GM12872 (cell line): ENCODE measurements around the gene ANKRD40.

Source experiments
- TF ChIP-seq, protein P1 (sequence below): IDR thresholded peaks from 3 replicates; pipeline ENCODE4 v1.5.1; 2011; ENCODE audit warnings: low read depth, mild to moderate bottlenecking, low read length, moderate library complexity; ENCODE audit not compliant: insufficient read depth

The ANKRD40 gene

DNA sequence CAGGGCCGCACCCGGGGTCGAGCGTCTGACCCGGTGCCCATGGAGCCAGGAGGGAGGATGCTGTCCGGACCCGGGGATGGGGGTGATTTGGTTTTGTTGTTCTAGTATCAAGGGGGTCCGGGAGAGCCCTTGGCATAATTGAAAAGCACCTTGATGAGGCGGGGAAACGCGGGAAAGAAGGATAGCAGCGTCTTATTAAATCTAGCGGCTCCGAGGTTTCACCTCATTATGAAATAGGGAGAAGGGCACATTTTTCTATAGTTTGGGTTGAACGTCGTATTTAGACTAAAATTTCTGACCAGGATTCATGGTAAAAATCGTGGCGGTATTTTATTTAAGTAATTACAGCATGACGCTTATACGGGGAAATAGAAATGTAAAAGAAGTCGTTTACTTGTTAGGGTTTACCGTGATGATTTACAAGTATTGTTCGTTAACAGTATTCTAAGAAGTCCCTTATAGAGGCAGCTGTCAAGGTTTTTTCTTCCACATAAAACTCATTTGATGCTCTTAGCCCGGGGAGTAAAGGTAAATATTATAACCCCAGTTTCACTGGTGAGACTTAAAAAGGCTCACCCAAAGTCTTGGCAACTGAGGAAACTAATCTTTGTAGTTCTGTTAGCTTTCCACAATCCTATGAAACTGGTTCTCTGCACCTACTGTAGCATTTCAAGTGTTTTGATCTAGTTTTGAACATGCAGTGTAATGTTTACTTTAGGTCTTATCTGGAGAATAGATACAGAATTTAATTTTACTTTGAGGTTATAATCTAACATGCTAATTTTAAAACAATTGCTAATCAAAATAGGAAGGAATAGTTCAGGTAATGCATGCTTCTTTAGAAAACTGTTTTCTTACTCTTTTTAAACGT lies 12.4 kb upstream of the ANKRD40 start:
- TF ChIP-seq, protein P1, sequence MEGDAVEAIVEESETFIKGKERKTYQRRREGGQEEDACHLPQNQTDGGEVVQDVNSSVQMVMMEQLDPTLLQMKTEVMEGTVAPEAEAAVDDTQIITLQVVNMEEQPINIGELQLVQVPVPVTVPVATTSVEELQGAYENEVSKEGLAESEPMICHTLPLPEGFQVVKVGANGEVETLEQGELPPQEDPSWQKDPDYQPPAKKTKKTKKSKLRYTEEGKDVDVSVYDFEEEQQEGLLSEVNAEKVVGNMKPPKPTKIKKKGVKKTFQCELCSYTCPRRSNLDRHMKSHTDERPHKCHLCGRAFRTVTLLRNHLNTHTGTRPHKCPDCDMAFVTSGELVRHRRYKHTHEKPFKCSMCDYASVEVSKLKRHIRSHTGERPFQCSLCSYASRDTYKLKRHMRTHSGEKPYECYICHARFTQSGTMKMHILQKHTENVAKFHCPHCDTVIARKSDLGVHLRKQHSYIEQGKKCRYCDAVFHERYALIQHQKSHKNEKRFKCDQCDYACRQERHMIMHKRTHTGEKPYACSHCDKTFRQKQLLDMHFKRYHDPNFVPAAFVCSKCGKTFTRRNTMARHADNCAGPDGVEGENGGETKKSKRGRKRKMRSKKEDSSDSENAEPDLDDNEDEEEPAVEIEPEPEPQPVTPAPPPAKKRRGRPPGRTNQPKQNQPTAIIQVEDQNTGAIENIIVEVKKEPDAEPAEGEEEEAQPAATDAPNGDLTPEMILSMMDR: no peak

DNA sequence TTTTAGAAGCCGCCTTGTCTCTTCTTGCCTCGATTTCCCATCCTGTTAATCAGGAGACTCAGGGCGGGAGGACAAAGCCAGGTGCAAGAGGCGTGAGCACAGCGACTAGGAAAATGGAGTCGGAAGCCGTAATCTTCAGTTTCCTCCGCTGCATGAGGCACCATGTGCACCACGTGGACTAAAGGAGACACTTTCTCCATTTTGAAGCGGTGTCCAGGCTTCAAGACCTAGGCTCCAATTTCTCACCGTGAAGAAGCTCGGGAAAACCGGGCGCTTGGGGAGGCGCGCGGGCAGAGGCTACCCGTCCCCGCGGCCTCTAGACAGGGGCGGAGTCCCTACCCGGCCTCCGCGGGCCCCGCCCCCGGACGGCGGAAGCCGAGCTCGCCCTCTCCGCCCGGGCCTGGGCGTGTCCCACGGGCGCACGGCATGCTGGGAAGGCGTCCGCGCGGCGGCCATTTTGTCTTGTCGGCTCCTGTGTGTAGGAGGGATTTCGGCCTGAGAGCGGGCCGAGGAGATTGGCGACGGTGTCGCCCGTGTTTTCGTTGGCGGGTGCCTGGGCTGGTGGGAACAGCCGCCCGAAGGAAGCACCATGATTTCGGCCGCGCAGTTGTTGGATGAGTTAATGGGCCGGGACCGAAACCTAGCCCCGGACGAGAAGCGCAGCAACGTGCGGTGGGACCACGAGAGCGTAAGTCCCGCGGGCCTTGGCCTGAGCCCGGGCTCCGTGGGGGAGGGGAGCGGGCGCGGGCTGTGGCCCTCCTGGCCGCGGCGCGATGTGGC lies 11.6 kb upstream of the ANKRD40 start, which contains the start of gene LUC7L3:
Gene LUC7L3, plus strand, starts transcription at position 460 of the 780 bp plus-strand sequence. Its CDS starts 130 bp downstream, at position 590.
- TF ChIP-seq, protein P1: no peak

DNA sequence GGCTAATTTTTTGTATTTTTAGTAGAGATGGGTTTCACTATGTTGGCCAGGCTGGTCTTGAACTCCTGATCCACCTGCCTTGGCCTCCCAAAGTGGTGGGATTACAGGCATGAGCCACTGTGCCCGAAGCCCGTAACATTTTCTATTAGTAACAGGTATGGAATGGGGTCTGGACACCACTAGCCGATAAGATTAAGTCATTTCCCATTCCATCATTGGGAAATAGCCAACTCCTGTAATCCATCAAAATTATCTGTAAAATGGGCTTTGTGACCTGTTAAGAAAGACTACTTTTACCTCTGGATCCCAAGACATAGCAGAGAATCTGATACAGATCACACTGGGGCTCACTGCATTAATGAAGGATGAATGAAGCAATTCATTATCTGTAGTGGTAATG lies 7.8 kb upstream of the ANKRD40 start:
- TF ChIP-seq, protein P1: no peak

DNA sequence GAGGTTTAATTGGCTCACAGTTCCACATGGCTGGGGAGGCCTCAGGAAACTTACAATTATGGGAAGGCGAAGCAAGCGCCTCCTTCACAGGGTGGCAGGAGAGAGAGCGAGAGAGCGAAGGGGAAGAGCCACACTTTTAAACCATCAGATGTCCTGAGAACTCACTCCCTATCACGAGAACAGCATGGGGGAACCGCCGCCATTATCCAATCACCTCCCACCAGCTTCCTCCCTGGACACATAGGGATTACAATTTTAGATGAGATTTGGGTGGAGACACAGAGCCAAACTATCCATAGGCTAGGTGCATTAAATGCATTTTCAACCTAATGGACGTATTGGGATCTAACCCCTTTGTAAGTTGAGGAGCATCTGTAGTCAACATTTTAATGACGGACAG lies 4.9 kb upstream of the ANKRD40 start:
- TF ChIP-seq, protein P1: no peak

DNA sequence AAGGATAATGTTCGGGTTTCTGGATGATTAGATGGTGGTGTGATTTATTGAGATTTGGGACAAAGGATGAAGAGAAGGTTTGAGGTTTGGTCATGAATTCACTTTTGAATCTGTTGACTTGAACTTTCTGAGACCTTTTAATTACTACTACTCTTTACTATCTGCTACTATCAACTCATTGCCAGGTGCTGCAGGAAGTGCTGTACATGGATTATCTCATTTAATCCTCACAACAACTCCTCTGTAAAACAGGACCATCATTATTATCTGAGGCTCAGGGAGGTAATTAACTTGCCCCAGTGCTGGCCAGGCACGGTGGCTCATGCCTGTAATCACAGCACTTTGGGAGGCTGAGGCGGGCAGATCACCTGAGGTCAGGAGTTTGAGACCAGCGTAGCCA lies 2.9 kb upstream of the ANKRD40 start:
- TF ChIP-seq, protein P1: no peak

DNA sequence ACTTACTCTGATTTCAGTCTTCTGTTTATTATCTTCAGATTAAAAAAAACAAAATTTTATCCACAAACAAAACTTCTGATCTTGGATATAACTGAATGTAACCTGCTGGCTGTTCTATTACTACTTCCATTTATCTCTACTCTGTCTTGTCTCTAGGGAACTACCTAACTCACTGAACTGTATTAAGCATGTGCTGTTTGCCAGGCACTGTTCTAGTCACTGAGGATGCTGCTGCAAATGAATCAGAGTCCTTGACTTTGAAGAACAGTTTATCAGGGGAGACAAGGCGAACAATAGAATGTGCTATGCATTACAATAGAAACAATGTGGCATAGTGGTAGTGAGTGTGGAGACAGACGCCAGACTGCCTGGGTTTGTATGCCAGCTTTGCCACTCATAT lies 2.3 kb upstream of the ANKRD40 start:
- TF ChIP-seq, protein P1: no peak

DNA sequence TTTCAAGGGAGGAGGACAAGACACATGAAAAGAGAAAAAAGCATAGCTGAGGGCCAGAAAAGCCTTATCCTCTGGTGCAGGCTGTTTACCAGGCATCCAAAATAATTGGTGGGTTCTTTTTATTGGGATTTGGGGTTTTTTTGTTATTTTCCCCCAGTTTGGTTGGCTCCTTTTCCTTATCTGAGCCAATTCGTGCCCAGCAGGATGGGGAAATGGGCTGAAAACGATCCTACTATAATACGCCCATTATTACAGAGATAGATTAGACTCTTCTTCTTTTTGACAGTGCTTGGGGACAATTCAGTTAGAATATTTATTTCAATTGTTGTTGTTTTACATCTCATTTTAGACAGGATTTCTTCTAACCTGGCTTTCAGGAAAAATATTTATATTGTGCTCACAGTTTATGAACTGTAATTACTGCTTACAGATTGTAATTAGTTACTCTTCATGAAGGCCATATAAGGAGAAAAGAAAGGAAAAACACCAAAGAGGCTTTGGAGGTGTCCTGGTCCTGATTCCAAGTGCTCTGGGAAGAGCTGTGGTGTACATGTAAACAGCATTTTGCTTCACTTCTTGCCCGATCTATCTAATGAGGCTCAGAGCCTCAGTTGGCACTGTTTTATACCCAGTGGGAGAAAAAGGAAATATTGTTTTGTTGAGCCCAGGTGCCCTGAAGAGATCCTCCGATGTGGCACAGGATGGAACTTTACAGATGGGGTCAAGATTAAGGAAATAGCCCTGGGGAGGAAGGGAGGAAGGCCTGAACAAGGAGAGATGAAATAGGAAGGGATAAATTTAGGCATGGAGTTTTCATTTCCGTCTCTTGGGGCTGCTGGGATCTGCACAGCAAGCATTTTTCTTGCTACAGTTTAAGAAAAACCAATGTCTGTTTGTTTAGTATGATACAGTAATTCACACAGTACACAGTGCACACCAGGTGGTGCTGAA lies 611 bp upstream of the ANKRD40 start:
- TF ChIP-seq, protein P1: no peak
